ENCODE measurements around the gene KCNK1. TPM values are rescaled to one million over a fixed set of nuclear protein-coding genes. Genes with fewer than 3 reads are reported as not detected.

Gene KCNK1
- total RNA-seq, 1 donor from 2014 or later, result 0.37 TPM

- H3K27me3 Mint-ChIP-seq (ENCODE audit: low read depth), result peaks cover 31% of the 10 kb centered on the region
- no peak for TF ChIP-seq CTCF (IDR thresholded peaks at IDR 0.05)
- H3K27ac Mint-ChIP-seq (ENCODE audit: unreplicated experiment), result no peak overlapping the region
- no peaks in the 10 kb centered on the region for H3K4me1 Mint-ChIP-seq (ENCODE audit: low read depth)
- DNase-seq (ENCODE audit: low spot score), result no peak
- no peaks in the 10 kb centered on the region for H3K36me3 Mint-ChIP-seq (ENCODE audit: low read depth)
- H3K9me3 Mint-ChIP-seq (ENCODE audit: low read depth), result no peaks in the 10 kb centered on the region
- H3K4me3 Mint-ChIP-seq (ENCODE audit: unreplicated experiment), result no peak overlapping the region
Observed at GRCh38 chr1:233620065-233620464, 6.2 kb downstream of the KCNK1 start.

DNA sequence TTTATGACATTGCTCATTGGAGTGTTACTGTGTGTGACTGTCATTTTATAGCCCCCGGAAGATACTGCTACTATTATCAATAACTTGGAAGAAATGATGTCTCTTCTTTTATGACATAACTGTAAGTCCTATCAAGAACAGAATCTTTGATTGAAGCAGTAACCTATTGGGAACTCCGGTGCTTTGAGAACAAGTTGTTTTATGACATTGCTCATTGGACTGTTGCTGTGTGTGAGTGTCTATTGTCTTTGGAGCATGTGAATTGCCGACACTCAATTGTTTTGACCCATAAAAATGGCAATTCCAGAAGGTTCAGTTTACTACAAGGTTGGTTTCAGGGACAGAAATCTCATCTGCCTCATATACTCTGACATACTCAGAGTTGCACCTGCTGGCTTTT, 8.0 kb downstream of the KCNK1 start:
- Mint-ChIP-seq H3K27ac (ENCODE audit: unreplicated experiment) (no peak overlapping the region), H3K4me1 (ENCODE audit: low read depth) (no peaks in the 10 kb centered on the region), H3K4me3 (ENCODE audit: unreplicated experiment) (no peak overlapping the region), H3K36me3 (ENCODE audit: low read depth) (no peaks in the 10 kb centered on the region), H3K27me3 (ENCODE audit: low read depth) (peaks cover 16% of the 10 kb centered on the region), H3K9me3 (ENCODE audit: low read depth) (no peaks in the 10 kb centered on the region)
- DNase-seq (ENCODE audit: low spot score), result no peak
- TF ChIP-seq CTCF (IDR thresholded peaks at IDR 0.05), result no peak

DNA sequence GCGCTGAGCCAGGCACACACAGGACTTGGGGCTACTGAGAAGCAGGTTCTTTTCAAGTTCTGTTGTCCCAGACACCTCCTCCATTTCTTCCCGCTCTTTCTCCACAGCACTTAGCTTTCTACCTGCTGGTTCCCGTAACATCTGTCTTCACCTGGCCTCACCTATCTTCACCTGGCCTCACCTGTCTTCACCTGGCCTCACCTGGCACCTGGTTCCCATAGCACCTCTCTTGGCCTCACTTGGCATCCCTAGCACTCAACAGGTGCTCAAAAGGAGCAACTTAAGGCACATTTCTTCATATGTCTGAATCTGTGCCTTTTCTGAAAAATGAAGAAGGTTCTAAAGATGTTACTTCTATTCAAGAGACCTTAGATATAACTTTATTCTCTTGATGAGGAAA, 10.4 kb downstream of the KCNK1 start:
- Mint-ChIP-seq H3K36me3 (ENCODE audit: low read depth) (no peaks in the 10 kb centered on the region), H3K9me3 (ENCODE audit: low read depth) (no peaks in the 10 kb centered on the region), H3K27me3 (ENCODE audit: low read depth) (peaks cover 10% of the 10 kb centered on the region), H3K4me1 (ENCODE audit: low read depth) (no peaks in the 10 kb centered on the region), H3K4me3 (ENCODE audit: unreplicated experiment) (no peak overlapping the region), H3K27ac (ENCODE audit: unreplicated experiment) (no peak overlapping the region)
- no peak for DNase-seq (ENCODE audit: low spot score)
- TF ChIP-seq CTCF (IDR thresholded peaks at IDR 0.05), result no peak

DNA sequence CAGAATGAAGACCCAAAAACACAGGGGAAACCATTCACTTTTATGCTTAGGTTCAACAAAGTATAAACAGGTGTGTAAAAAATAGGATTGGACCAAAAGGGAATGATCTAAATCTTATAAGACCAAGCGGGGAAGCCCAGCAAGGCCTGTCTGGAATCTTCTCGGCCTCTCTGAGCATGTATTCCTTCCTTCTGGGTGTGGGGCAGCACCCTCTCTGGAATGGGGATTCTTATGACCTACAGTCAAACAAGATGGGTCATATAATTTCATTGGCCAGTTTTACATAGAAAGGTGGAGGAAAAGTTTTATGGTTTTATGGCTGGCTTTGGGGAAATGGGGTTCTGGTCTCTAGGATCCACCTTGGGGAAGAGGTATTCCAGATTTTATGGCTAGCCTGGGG, 11.2 kb downstream of the KCNK1 start:
- no peak overlapping the region for H3K27ac Mint-ChIP-seq (ENCODE audit: unreplicated experiment)
- DNase-seq (ENCODE audit: low spot score), result no peak
- no peak overlapping the region for H3K4me3 Mint-ChIP-seq (ENCODE audit: unreplicated experiment)
- no peak for TF ChIP-seq CTCF (IDR thresholded peaks at IDR 0.05)
- no peaks in the 10 kb centered on the region for H3K36me3 Mint-ChIP-seq (ENCODE audit: low read depth)
- no peaks in the 10 kb centered on the region for H3K9me3 Mint-ChIP-seq (ENCODE audit: low read depth)
- H3K27me3 Mint-ChIP-seq (ENCODE audit: low read depth), result peaks cover 10% of the 10 kb centered on the region
- no peaks in the 10 kb centered on the region for H3K4me1 Mint-ChIP-seq (ENCODE audit: low read depth)

GRCh38 chr1:233625510-233625981, 11.6 kb downstream of the KCNK1 start:
- H3K27me3 Mint-ChIP-seq (ENCODE audit: low read depth), result peaks cover 10% of the 10 kb centered on the region

More at GRCh38 chr1:233625510-233625981, 11.6 kb downstream of the KCNK1 start:
- no peaks in the 10 kb centered on the region for H3K4me1 Mint-ChIP-seq (ENCODE audit: low read depth)
- no peaks in the 10 kb centered on the region for H3K36me3 Mint-ChIP-seq (ENCODE audit: low read depth)
- H3K27ac Mint-ChIP-seq (ENCODE audit: unreplicated experiment), result no peak overlapping the region
- no peak overlapping the region for H3K4me3 Mint-ChIP-seq (ENCODE audit: unreplicated experiment)
- H3K9me3 Mint-ChIP-seq (ENCODE audit: low read depth), result no peaks in the 10 kb centered on the region
- no peak for TF ChIP-seq CTCF (IDR thresholded peaks at IDR 0.05)
- no peak for DNase-seq (ENCODE audit: low spot score)
